H1 (cell line): ENCODE data around the gene SLC3A2. TPM values are rescaled to one million over a fixed set of nuclear protein-coding genes. Genes with fewer than 3 reads are reported as not detected.

Experiments used
- CTCF ChIA-PET: fragments of 300-600 bp; sonication (Branson Sonifier 250); formaldehyde crosslinking; loops from one replicate; lab custom pipeline; 2021; ENCODE audit not compliant: partially characterized antibody; lab: Charles Lee
- POLR2A ChIA-PET: fragments of 300-600 bp; sonication (Branson Sonifier 250); formaldehyde crosslinking; loops from one replicate; lab custom pipeline; 2021; ENCODE audit warnings: inconsistent platforms; ENCODE audit not compliant: partially characterized antibody; lab: Charles Lee
- DNase-seq, 2 experiments: peaks; one replicate each; pipeline versions ENCODE4 v3.0.0 to v3.0.0-alpha.2; 2010 to 2022; ENCODE audit warnings: low spot score in 2 of 2, low read depth in 1 of 2, mixed read lengths in 1 of 2
- FAIRE-seq: peaks from 2 replicates; lab custom pipeline; 2011; peaks lifted over from hg19 to GRCh38; lab: Jason Lieb, UNC
- H2AFZ ChIP-seq: 2 replicates; pipeline ENCODE4 v1.8.1; 2012; ENCODE audit warnings: low read length, inconsistent platforms
- H2AK5ac ChIP-seq: 2 replicates; pipeline ENCODE4 v1.6.1; 2013; ENCODE audit warnings: low read depth, low read length
- H2BK120ac ChIP-seq: replicated peaks from 2 replicates; pipeline ENCODE3; 2013; ENCODE audit warnings: low read depth, low read length, inconsistent platforms
- H2BK12ac ChIP-seq: 2 replicates; pipeline ENCODE4 v1.6.1; 2013; ENCODE audit warnings: low read depth, low read length
- H2BK15ac ChIP-seq: 2 replicates; pipeline ENCODE4 v1.6.1; 2013; ENCODE audit warnings: low read length
- H2BK20ac ChIP-seq: 2 replicates; pipeline ENCODE4 v1.6.1; 2013; ENCODE audit warnings: low read length
- H2BK5ac ChIP-seq: 2 replicates; pipeline ENCODE4 v1.6.1; 2013; ENCODE audit warnings: low read depth, low read length
- H3K14ac ChIP-seq: 2 replicates; pipeline ENCODE4 v1.6.1; 2013; ENCODE audit warnings: inconsistent platforms; ENCODE audit not compliant: insufficient read length
- H3K18ac ChIP-seq: 2 replicates; pipeline ENCODE4 v1.6.1; 2013; ENCODE audit warnings: low read length; ENCODE audit errors: extremely low read depth
- H3K23ac ChIP-seq: 2 replicates; pipeline ENCODE4 v1.6.1; 2013; ENCODE audit warnings: inconsistent platforms; ENCODE audit not compliant: insufficient read length
- H3K23me2 ChIP-seq: 2 replicates; pipeline ENCODE4 v1.6.1; 2013; ENCODE audit warnings: low read depth, low read length
- H3K27ac ChIP-seq: 2 replicates; pipeline ENCODE4 v1.6.1; 2011; ENCODE audit warnings: low read depth, low read length, inconsistent platforms
- H3K27me3 ChIP-seq, 4 experiments: replicated peaks in 1 of 4; 1 replicate in 1 of 4; 2 replicates in 3 of 4; pipeline versions ENCODE4 v1.6.1 to v1.8.1; 2011 to 2013; ENCODE audit warnings: low read length in 3 of 4, mild to moderate bottlenecking in 3 of 4, inconsistent platforms in 2 of 4, mixed read lengths in 2 of 4, moderate library complexity in 1 of 4; ENCODE audit not compliant: control insufficient read depth in 3 of 4, insufficient read depth in 3 of 4; ENCODE audit errors: extremely low read depth in 1 of 4
- H3K36me3 ChIP-seq, 4 experiments: 2 replicates each; pipeline versions ENCODE4 v1.6.1 to v1.8.1; 2011 to 2013; ENCODE audit warnings: mild to moderate bottlenecking in 4 of 4, low read length in 3 of 4, moderate library complexity in 2 of 4, control low read depth in 1 of 4, inconsistent platforms in 1 of 4; ENCODE audit not compliant: insufficient read depth in 4 of 4, control insufficient read depth in 2 of 4
- H3K4ac ChIP-seq: replicated peaks from 2 replicates; pipeline ENCODE3; 2013; ENCODE audit warnings: low read length, low read depth, mixed read lengths, inconsistent platforms; ENCODE audit not compliant: insufficient read length
- H3K4me1 ChIP-seq, 4 experiments: replicated peaks in 1 of 4; 1 replicate in 1 of 4; 2 replicates in 3 of 4; pipeline versions ENCODE4 v1.6.1 to v1.8.1; 2011 to 2013; ENCODE audit warnings: low read length in 3 of 4, inconsistent platforms in 2 of 4, mixed read lengths in 1 of 4; ENCODE audit not compliant: insufficient read depth in 4 of 4, control insufficient read depth in 3 of 4
- H3K4me2 ChIP-seq, 2 experiments: 2 replicates each; pipeline versions ENCODE4 v1.6.1 to v1.8.1; 2011 to 2013; ENCODE audit warnings: low read depth in 2 of 2, low read length in 2 of 2, control low read depth in 1 of 2, inconsistent platforms in 1 of 2, mild to moderate bottlenecking in 1 of 2; ENCODE audit not compliant: insufficient read depth in 1 of 2
- H3K4me3 ChIP-seq, 4 experiments: fragments of 200-600, 300-600 bp in 1 of 4; sonication (generic), shearing (Covaris generic), sonication (Bioruptor Twin) in 1 of 4; 2 replicates each; pipeline versions ENCODE4 v1.5.1 to v1.8.1; 2011 to 2016; ENCODE audit warnings: low read length in 4 of 4, low read depth in 3 of 4, control low read depth in 2 of 4, inconsistent platforms in 2 of 4, mild to moderate bottlenecking in 2 of 4, mixed read lengths in 1 of 4, moderate library complexity in 1 of 4; ENCODE audit not compliant: insufficient read depth in 2 of 4; ENCODE audit errors: extremely low read depth in 1 of 4
- H3K56ac ChIP-seq: replicated peaks from 2 replicates; pipeline ENCODE3; 2013; ENCODE audit warnings: low read depth, mild to moderate bottlenecking, mixed read lengths, low read length, inconsistent platforms; ENCODE audit not compliant: insufficient read length
- H3K79me1 ChIP-seq: 2 replicates; pipeline ENCODE4 v1.6.1; 2013; ENCODE audit warnings: low read depth, low read length, control low read depth
- H3K79me2 ChIP-seq, 2 experiments: 2 replicates each; pipeline versions ENCODE4 v1.6.1 to v1.8.1; 2012 to 2013; ENCODE audit warnings: low read length in 2 of 2, mild to moderate bottlenecking in 2 of 2, inconsistent platforms in 1 of 2; ENCODE audit not compliant: insufficient read depth in 2 of 2, control insufficient read depth in 1 of 2
- H3K9ac ChIP-seq, 4 experiments: replicated peaks in 1 of 4; 1 replicate in 1 of 4; 2 replicates in 3 of 4; pipeline versions ENCODE4 v1.6.1 to v1.8.1; 2011 to 2013; ENCODE audit warnings: low read depth in 3 of 4, low read length in 3 of 4, control low read depth in 2 of 4, mild to moderate bottlenecking in 2 of 4, moderate library complexity in 2 of 4, inconsistent platforms in 1 of 4; ENCODE audit errors: extremely low read depth in 1 of 4
- H3K9me3 ChIP-seq, 2 experiments: 2 replicates each; pipeline versions ENCODE4 v1.6.1 to v1.8.1; 2012 to 2013; ENCODE audit warnings: mild to moderate bottlenecking in 2 of 2, moderate library complexity in 2 of 2, control low read depth in 1 of 2, inconsistent platforms in 1 of 2, low read depth in 1 of 2, low read length in 1 of 2, mixed read lengths in 1 of 2; ENCODE audit not compliant: insufficient read depth in 2 of 2
- H4K20me1 ChIP-seq, 2 experiments: replicated peaks in 1 of 2; 2 replicates each; pipeline versions ENCODE3 to v1.8.1; 2011 to 2013; ENCODE audit warnings: inconsistent platforms in 2 of 2, low read length in 2 of 2, mild to moderate bottlenecking in 1 of 2; ENCODE audit not compliant: insufficient read depth in 2 of 2, control insufficient read depth in 1 of 2
- H4K5ac ChIP-seq: 2 replicates; pipeline ENCODE4 v1.6.1; 2013; ENCODE audit warnings: low read length, low read depth, mixed read lengths, inconsistent platforms; ENCODE audit not compliant: insufficient read length
- H4K8ac ChIP-seq: 2 replicates; pipeline ENCODE4 v1.8.0; 2013; ENCODE audit warnings: mild to moderate bottlenecking, moderate library complexity, low read length, inconsistent platforms; ENCODE audit not compliant: insufficient read depth; ENCODE audit errors: extremely low read depth
- H4K91ac ChIP-seq: replicated peaks from 2 replicates; pipeline ENCODE3; 2013; ENCODE audit warnings: low read length, mixed read lengths, inconsistent platforms; ENCODE audit not compliant: insufficient read length
- BCL11A ChIP-seq, 2 experiments: IDR thresholded peaks; one replicate each; pipeline ENCODE4 v1.6.1; 2011; ENCODE audit warnings: low read depth in 2 of 2, low read length in 2 of 2, mild to moderate bottlenecking in 2 of 2
- BRCA1 ChIP-seq: IDR thresholded peaks from 2 replicates; pipeline ENCODE4 v1.6.1; 2012; ENCODE audit warnings: low read depth, low read length, improper control_type of control experiment
- CBX8 ChIP-seq: fragments of 300-800, 300-1000 bp; sonication (generic); IDR thresholded peaks from 2 replicates; pipeline ENCODE4 v1.7.1; 2016; ENCODE audit warnings: low read depth, low read length, borderline replicate concordance
- EZH2 ChIP-seq: fragments of 200-600 bp; sonication (generic); IDR thresholded peaks from 2 replicates; pipeline ENCODE4 v1.7.1; 2012; ENCODE audit warnings: low read depth, mild to moderate bottlenecking, moderate library complexity, low read length, inconsistent platforms; ENCODE audit not compliant: severe bottlenecking
- GTF2F1 ChIP-seq: IDR thresholded peaks from 2 replicates; pipeline ENCODE4 v1.6.1; 2012; ENCODE audit warnings: low read depth, low read length, improper control_type of control experiment, borderline replicate concordance
- WGBS, 2 experiments: shearing (Covaris generic) in 1 of 2; methylation state at CpG; one replicate each; pipeline versions ENCODE4 v1.1.6 to v1.1.7; 2013 to 2015; ENCODE audit warnings: low lambda C conversion rate in 2 of 2, mixed read lengths in 2 of 2, inconsistent platforms in 1 of 2, low coverage in 1 of 2, missing lambda C conversion rate in 1 of 2; ENCODE audit not compliant: insufficient replicate concordance in 2 of 2, insufficient coverage in 1 of 2, insufficient read length in 1 of 2; ENCODE audit errors: extremely low coverage in 1 of 2, missing lambda C conversion rate in 1 of 2; 5-methylcytosine and 5-hydroxymethylcytosine counted together
- polyA plus RNA-seq, 7 experiments: library from polyadenylated mRNA; depleted of rRNA in 3 of 7; stranded (reverse) in 5 of 7; unstranded in 2 of 7; fragments of >200 nt in 5 of 7; fragments of 200-250 nt in 2 of 7; gene quantifications; 1 replicate in 5 of 7; 2 replicates in 1 of 7; 4 replicates in 1 of 7; pipeline versions ENCODE4 v1.2.1 to v1.2.3, GENCODE V29; 2011 to 2013; ENCODE audit warnings: missing spikeins in 2 of 7, mixed read lengths in 2 of 7
- total RNA-seq: library from RNA; stranded (reverse); fragmentation: NEBNext Ultra II Directional; extraction: Animal tissue kit (Norgen Biotek cat#: 25700); gene quantifications from 2 replicates; pipeline ENCODE4 v1.2.1, GENCODE V29; 2021
- TF ChIP-seq, protein P1 (sequence below), 3 experiments: IDR thresholded peaks; 1 replicate in 2 of 3; 2 replicates in 1 of 3; pipeline versions ENCODE4 v1.5.1 to v1.6.1; 2011; ENCODE audit warnings: low read length in 3 of 3, mild to moderate bottlenecking in 3 of 3, inconsistent platforms in 2 of 3, low read depth in 1 of 3, moderate library complexity in 1 of 3; ENCODE audit not compliant: insufficient read depth in 1 of 3; ENCODE audit errors: control extremely low read depth in 1 of 3
- TF ChIP-seq, protein P2 (sequence below): IDR thresholded peaks from 2 replicates; pipeline ENCODE4 v1.6.1; 2011; ENCODE audit warnings: low read depth, mild to moderate bottlenecking, low read length; ENCODE audit not compliant: insufficient read depth

Gene SLC3A2
- total and polyA plus RNA-seq, 2 of the 8 experiments (the other 6 are each of a cell fraction or from before 2014, with no cell fraction given): 410 to 435 TPM

DNA sequence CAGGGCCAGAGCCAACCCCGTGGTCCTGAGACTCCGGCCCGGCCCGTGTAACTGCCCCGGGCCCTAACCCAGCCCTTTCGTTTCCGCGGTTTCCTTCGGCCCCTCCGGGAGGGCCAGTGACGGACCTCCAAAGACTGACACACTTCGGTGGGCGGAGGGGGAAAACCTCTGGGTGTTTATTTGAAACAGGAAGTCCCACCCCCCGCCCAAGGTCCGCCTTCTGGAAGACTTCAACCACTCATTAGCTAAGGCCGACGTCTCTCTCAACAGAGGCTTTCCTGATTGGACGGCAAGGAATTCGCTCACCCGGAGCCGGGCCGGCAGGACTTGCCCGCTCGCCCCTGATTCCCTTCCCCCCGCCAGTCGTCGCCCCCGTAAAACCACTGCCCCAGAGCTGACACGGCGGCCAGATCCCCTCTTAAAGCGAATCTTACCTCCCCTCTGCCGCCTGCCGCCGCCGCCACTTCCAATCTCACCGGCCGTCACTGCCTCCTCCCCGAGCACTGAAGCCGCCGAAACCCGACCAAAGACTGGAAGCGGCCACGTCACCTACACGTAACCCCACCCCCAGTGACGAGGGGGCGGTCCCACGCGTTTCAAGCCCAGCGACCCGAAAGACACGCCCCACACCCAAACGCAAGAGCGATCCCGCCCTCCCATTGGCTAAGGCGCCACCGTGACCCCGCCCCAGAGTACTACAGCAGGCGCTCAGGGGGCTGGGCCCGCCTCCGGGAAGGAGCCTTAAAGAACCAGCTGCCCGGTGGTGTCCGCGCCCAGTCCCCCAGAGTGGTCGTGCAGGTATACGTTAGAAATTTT lies 49.0 kb upstream of the SLC3A2 start, which contains the start of gene STX5:
Gene STX5 (minus strand): TSS at position 532 of the 816 bp plus-strand sequence. CDS start 808 bp downstream, outside the sequence.
- Histone ChIP-seq H4K91ac (peak within 1 kb of the TSS; percentile 59), H4K8ac (peak within 1 kb of the TSS; percentile 99), H3K79me1 (peaks cover 10% of the 10 kb centered on the region), H3K27ac (peak within 1 kb of the TSS; percentile 95), H2BK5ac (peak within 1 kb of the TSS; percentile 84; the same call in 1 of the 2 replicates), H3K4me1 (peaks cover 0 to 17% (median 2%) of the 10 kb centered on the region in 4 experiments; a peak in 2 of 7 replicates), H3K23ac (no peak within 1 kb of the TSS), H2AFZ (peak within 1 kb of the TSS; percentile 21; the same call in 1 of the 2 replicates), H3K4ac (no peak within 1 kb of the TSS), H3K9me3 (no peaks in the 10 kb centered on the region), H3K79me2 (peaks cover 7 to 25% of the 10 kb centered on the region in 2 experiments; a peak in 3 of 4 replicates), H2AK5ac (no peak within 1 kb of the TSS), H3K4me3 (peak within 1 kb of the TSS; percentile 76 to 94 (median 92)), H3K9ac (peak within 1 kb of the TSS; percentile 88 to 92 (median 90)), H2BK120ac (no peak within 1 kb of the TSS), H3K4me2 (peak within 1 kb of the TSS; percentile 88 to 97), H3K56ac (peak within 1 kb of the TSS; percentile 65), H3K14ac (no peak within 1 kb of the TSS), H2BK12ac (no peak within 1 kb of the TSS), H3K18ac (peak within 1 kb of the TSS; percentile 90), H4K20me1 (peaks cover 5 to 11% of the 10 kb centered on the region in 2 experiments), H4K5ac (peak within 1 kb of the TSS; percentile 75), H3K27me3 (no peaks in the 10 kb centered on the region), H3K36me3 (peaks cover 24 to 39% (median 37%) of the 10 kb centered on the region in 4 experiments), H2BK15ac (no peak within 1 kb of the TSS), H2BK20ac (no peak within 1 kb of the TSS), H3K23me2 (peaks cover 7% of the 10 kb centered on the region)
- POLR2A ChIA-PET: interaction anchor here (0.6 to 13.8 kb wide), 44 partner anchors 9 to 1808 kb away, joined by 3 to 398 read pairs (median 5); partner anchors contain the start of genes BSCL2, C11orf98, CSKMT and EEF1G
- WGBS, 2 experiments: 1% methylated on average over 57 of the region's 65 CpGs; no CpG with 5 or more reads in 1 of the 2 experiments
- FAIRE-seq (peak; percentile 32), DNase-seq (peak; percentile 96 to 99)
- CTCF ChIA-PET: interaction anchor here (0.6 to 1.4 kb wide), 5 partner anchors 9 to 56 kb away, joined by 4 to 7 read pairs (median 5); no protein-coding TSS in a partner anchor
- TF ChIP-seq, protein P1, sequence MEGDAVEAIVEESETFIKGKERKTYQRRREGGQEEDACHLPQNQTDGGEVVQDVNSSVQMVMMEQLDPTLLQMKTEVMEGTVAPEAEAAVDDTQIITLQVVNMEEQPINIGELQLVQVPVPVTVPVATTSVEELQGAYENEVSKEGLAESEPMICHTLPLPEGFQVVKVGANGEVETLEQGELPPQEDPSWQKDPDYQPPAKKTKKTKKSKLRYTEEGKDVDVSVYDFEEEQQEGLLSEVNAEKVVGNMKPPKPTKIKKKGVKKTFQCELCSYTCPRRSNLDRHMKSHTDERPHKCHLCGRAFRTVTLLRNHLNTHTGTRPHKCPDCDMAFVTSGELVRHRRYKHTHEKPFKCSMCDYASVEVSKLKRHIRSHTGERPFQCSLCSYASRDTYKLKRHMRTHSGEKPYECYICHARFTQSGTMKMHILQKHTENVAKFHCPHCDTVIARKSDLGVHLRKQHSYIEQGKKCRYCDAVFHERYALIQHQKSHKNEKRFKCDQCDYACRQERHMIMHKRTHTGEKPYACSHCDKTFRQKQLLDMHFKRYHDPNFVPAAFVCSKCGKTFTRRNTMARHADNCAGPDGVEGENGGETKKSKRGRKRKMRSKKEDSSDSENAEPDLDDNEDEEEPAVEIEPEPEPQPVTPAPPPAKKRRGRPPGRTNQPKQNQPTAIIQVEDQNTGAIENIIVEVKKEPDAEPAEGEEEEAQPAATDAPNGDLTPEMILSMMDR (IDR thresholded peaks at IDR 0.05; ENCODE audit: control extremely low read depth in 1 of 3, insufficient read depth in 1 of 3, low read depth in 1 of 3, low read length in 3 of 3): no peak
- TF ChIP-seq, protein P2, sequence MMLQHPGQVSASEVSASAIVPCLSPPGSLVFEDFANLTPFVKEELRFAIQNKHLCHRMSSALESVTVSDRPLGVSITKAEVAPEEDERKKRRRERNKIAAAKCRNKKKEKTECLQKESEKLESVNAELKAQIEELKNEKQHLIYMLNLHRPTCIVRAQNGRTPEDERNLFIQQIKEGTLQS: no peak
- TF ChIP-seq GTF2F1: no peak
- TF ChIP-seq BCL11A (IDR thresholded peaks at IDR 0.05; ENCODE audit: low read depth in 2 of 2, low read length in 2 of 2): no peak
- no peak for TF ChIP-seq CBX8
- no peak for TF ChIP-seq EZH2
- no peak for TF ChIP-seq BRCA1
